Subcutaneous adipose tissue (tissue), 4 donors: ENCODE data around the gene ZCCHC14. TPM values are rescaled to one million over a fixed set of nuclear protein-coding genes. Genes with fewer than 3 reads are reported as not detected.

Experiments used
- total RNA-seq, 4 donors: library from RNA; depleted of rRNA; stranded (reverse); fragments of >200 nt; gene quantifications; one replicate each; pipeline ENCODE4 v1.1.0, GENCODE V29; 2016
- TF ChIP-seq, protein P1 (sequence below): fragments of 450-650 bp; IDR thresholded peaks from one replicate; pipeline ENCODE4 v1.5.1; 2016; ENCODE audit warnings: low read depth, mild to moderate bottlenecking, control low read depth, antibody characterized with exemption, moderate library complexity

ZCCHC14 gene
- total RNA-seq, 4 donors from 2014 or later, result 15.6 to 21.1 (median 18.3) TPM

DNA sequence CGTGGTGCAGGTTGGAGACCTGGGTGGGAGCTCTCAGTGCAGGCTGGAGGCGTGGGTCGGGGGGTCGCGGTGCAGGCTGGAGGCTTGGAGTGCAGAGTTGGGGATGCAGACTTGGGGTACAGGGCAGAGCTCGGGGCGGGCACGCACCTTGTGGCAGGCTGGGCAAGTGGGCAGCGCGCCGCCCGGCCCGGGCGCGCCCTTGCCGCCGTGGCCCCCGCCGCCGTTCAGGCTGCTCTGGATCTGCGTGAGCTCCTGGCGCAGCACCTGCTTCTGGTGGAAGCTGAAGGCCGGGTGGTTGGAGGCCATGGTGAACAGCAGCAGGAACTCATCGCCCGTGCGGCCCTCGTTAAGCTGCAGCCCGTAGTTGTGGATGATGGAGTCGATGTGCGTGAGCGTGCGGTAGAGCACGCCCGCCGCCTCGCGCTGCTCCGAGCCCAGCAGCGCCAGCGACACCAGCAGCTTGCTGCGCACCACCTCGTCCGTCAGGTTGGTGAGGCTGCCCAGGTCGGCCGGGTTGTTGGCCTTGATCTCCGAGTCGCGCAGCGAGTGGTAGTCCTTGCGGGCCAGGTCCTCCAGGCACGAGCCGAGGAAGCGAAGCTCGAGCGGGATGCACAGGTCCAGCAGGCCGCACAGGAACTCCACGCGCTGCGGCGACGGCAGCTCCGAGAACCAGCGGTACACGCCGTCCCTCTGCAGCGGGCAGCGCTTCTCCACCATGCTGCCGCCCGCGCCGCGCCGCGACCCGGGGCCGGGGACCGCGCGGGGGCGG is 1.1 kb downstream of the ZCCHC14 start:
- TF ChIP-seq, protein P1, sequence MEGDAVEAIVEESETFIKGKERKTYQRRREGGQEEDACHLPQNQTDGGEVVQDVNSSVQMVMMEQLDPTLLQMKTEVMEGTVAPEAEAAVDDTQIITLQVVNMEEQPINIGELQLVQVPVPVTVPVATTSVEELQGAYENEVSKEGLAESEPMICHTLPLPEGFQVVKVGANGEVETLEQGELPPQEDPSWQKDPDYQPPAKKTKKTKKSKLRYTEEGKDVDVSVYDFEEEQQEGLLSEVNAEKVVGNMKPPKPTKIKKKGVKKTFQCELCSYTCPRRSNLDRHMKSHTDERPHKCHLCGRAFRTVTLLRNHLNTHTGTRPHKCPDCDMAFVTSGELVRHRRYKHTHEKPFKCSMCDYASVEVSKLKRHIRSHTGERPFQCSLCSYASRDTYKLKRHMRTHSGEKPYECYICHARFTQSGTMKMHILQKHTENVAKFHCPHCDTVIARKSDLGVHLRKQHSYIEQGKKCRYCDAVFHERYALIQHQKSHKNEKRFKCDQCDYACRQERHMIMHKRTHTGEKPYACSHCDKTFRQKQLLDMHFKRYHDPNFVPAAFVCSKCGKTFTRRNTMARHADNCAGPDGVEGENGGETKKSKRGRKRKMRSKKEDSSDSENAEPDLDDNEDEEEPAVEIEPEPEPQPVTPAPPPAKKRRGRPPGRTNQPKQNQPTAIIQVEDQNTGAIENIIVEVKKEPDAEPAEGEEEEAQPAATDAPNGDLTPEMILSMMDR, result no peak

DNA sequence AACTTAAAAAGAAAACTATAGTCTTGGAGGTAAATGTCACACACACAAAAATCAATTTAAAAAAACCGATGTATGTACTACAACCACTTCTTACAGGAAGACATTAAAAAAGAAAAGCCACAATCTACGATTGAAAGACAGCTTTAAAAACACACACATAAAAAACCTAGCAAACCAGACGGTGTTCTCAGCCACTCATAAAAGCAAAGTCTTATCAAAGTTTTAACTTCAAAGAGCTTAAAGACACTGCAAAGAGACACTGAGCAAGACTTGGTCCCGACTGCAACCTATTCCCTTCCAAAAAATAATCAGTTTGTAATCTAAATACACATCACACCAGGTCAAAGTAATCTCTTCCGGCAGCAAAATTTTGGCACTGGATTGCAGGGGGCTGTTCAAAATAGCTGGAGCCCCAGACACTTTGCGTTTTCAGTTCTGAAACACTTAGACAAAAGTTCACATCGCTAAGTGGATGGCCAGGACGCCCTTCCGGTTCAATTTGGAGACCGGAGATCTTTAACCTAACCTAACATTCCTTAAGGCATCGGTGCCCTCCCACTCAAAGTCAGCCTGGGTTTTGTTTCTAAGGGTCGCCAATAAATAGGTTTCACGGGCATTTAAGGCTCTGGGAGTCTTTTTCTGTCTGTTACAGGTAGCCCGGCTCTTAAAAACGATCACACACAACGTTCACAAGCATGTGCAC is 2.6 kb downstream of the ZCCHC14 start:
- TF ChIP-seq, protein P1, result no peak

DNA sequence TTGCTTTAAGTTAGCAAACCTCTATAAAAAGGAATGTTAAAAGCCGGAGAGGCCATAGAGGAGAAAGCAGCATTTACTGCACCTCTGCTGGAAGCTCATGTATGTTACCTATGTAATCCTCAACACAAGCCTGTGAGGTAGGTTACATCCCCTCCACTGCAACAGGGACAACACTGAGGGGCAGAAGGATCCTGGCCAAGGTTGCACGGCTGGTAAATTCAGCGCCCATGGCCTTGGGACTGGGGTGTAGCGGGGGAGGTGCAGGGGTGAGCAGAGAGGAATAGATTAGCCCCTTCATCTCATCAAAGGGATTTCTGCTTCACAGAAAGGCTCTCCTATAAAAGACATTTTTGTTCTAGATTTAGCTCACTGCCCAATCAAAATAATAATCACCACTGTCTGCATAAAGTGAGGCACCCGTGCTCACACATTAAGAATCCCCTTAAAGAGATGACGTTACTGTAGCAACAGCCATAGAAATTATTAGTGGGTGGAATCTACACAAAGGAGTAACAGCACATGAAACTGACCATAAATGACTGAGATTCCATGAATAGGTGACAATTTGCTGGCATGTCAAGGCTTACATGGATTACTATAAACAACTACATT is 3.3 kb downstream of the ZCCHC14 start:
- TF ChIP-seq, protein P1, result no peak

DNA sequence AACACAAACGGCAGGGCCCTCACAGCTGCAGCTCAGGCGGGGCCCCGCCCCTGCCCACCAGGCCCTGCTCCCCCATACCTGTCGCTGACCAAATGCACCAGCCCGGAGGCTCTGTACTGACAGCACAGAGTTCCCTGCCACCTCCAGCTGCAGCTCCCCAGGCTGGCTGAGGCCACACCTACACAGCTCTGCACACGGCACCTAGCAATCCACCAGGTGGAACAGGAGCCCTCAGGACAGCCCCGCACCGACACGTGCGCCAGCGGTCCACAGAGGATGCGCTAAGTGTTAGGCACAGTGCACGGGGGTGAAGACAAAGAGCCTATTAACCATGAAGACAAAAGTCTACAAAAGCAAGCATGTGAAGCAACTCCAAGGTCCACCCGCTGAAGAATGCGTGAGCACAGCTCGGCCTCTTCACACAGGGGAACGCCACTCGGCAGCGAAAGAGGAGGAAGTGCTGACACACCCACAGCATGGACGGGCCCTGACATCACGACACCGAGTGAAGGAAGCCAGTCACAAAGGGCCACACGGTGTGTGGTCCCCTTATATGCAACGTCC is 5.4 kb downstream of the ZCCHC14 start:
- TF ChIP-seq, protein P1, result no peak

DNA sequence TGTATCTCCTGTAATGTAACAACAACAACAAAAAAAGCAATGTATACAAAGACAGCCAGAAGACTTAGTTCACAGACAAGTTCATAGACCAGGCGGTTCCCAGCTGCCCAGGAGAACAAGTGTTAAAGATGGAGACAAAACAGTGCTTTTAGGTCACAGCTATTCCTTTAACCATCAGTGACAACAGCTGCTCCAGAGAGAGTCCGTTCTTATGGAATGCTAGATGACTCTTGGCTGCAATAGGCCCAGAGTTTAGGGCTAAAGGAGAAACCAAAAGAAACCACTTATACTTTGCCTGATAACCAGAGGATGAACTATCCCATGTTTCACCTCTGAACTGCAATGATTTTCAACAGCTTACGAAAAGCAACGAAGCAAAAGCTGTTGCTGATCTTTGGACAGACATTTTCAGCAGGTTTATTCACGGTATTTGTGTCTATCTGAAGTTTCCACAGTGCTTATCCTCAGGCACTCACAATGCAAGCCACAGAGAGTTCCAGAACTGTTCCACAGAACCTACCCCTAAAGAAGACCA is 6.0 kb downstream of the ZCCHC14 start:
- TF ChIP-seq, protein P1, result no peak

DNA sequence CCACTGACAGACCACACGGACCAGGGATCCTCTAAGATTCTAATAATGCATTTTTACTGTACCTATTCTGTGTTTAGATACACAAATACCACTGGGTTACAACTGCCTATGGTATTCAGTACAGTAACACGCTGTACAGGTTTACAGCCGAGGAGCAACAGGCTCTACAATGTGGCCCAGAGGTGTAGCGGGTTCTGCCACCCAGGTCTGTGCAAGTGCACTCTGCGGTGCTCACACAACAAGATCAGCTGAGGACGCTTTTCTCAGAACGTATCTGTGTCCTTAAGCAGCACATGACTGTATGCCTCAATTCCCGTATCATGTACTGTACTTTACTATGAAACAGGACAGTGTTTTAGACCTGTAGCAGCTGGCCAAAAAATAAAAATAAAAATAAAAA is 6.5 kb downstream of the ZCCHC14 start:
- TF ChIP-seq, protein P1, result no peak
